HG02852 (cell line): Measurements from ENCODE around the gene RBM19.

Source experiments
- ATAC-seq: cut with Tn5 transposase; IDR thresholded peaks from one replicate; pipeline ENCODE4 v1.9.1; 2021; ENCODE audit warnings: mild to moderate bottlenecking, moderate library complexity; ENCODE audit not compliant: unreplicated experiment

Gene RBM19

GRCh38 chr12:113887906-113888305 lies 78.2 kb downstream of the RBM19 start:
- ATAC-seq, result no peak

- ATAC-seq, result no peak
These were observed 79.4 kb downstream of the RBM19 start for GRCh38 chr12:113886721-113887120.

- ATAC-seq, result no peak
These were observed 81.7 kb downstream of the RBM19 start for GRCh38 chr12:113884392-113884791.

- no peak for ATAC-seq
These were observed 83.4 kb downstream of the RBM19 start for GRCh38 chr12:113882690-113883089.

GRCh38 chr12:113880988-113881962 lies 84.8 kb downstream of the RBM19 start:
- no peak for ATAC-seq

GRCh38 chr12:113880326-113880725 lies 85.8 kb downstream of the RBM19 start:
- no peak for ATAC-seq

- no peak for ATAC-seq
These were observed 86.5 kb downstream of the RBM19 start for GRCh38 chr12:113879658-113880057.

GRCh38 chr12:113877607-113878006 lies 88.5 kb downstream of the RBM19 start:
- ATAC-seq, result no peak

- ATAC-seq, result no peak
These were observed 90.0 kb downstream of the RBM19 start for GRCh38 chr12:113876160-113876559.

GRCh38 chr12:113875691-113876090 lies 90.4 kb downstream of the RBM19 start:
- no peak for ATAC-seq

GRCh38 chr12:113874999-113875561 lies 91.0 kb downstream of the RBM19 start:
- no peak for ATAC-seq

- ATAC-seq, result no peak
These were observed 91.8 kb downstream of the RBM19 start for GRCh38 chr12:113874326-113874725.

GRCh38 chr12:113873740-113874139 lies 92.4 kb downstream of the RBM19 start:
- no peak for ATAC-seq

- ATAC-seq, result no peak
These were observed 95.2 kb downstream of the RBM19 start for GRCh38 chr12:113870890-113871289.

- ATAC-seq, result no peak
These were observed 96.1 kb downstream of the RBM19 start for GRCh38 chr12:113870035-113870434.

- ATAC-seq, result no peak
These were observed 97.8 kb downstream of the RBM19 start for GRCh38 chr12:113868365-113868764.

GRCh38 chr12:113867258-113867657 lies 98.9 kb downstream of the RBM19 start:
- no peak for ATAC-seq

GRCh38 chr12:113866496-113866895 lies 99.6 kb downstream of the RBM19 start:
- no peak for ATAC-seq

- ATAC-seq, result no peak
These were observed 102.7 kb downstream of the RBM19 start for GRCh38 chr12:113863455-113863845.

- ATAC-seq, result no peak
These were observed 103.3 kb downstream of the RBM19 start for GRCh38 chr12:113862590-113863454.

- ATAC-seq, result no peak
These were observed 104.3 kb downstream of the RBM19 start for GRCh38 chr12:113861708-113862312.
